ENCODE data around the gene PDIA4. TPM values are rescaled to one million over a fixed set of nuclear protein-coding genes. Genes with fewer than 3 reads are reported as not detected.

The PDIA4 gene, protein sequence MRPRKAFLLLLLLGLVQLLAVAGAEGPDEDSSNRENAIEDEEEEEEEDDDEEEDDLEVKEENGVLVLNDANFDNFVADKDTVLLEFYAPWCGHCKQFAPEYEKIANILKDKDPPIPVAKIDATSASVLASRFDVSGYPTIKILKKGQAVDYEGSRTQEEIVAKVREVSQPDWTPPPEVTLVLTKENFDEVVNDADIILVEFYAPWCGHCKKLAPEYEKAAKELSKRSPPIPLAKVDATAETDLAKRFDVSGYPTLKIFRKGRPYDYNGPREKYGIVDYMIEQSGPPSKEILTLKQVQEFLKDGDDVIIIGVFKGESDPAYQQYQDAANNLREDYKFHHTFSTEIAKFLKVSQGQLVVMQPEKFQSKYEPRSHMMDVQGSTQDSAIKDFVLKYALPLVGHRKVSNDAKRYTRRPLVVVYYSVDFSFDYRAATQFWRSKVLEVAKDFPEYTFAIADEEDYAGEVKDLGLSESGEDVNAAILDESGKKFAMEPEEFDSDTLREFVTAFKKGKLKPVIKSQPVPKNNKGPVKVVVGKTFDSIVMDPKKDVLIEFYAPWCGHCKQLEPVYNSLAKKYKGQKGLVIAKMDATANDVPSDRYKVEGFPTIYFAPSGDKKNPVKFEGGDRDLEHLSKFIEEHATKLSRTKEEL
- 437 and 505 TPM in 2 replicates for total RNA-seq

DNA sequence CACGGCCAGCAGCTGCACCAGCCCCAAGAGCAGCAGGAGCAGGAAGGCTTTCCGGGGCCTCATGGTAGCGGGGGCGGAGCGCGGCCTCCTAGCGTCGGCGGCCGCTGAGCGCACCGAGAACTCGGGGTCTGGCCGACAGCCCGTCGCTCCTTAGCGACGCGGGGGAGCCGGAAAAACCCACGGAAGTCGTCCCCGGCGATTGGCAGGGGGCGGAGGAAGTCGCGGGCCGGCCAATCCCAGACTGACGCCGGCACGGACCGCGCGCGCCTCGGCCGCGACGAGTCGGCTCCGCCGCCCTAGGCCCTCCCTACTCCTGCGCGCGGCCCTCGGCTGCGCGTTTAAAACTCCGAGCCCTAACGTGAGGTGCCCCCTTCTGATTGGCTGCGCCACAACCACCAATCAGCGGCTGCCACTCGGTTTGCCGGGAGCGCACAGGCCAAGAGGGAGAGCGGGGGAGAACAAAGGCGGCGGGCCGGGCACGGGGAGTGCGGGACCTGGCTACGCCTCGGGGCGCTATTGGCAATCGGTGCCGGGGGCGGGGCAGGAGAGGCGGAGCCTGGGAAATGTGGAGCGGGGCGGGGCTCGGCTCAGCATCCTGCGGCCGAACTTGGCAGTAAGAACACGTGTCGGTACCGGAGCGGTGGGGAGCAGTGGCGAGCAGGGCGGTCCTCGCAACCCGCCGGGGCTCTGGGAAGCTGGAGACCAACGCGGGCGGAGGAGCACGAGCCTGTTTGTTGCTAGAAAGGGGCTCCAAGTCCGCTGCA, at the start of gene PDIA4:
Gene PDIA4 (minus strand): TSS at position 160 of the 764 bp plus-strand sequence. CDS start 97 bp downstream, at position 63.

Other genes with a start within 250 kb of the PDIA4 start
- 2.3 and 3.4 TPM in 2 replicates for gene EZH2, start 144.2 kb downstream of the PDIA4 start, total RNA-seq
- 4.6 and 7.1 TPM in 2 replicates for gene ZNF786, start 62.2 kb upstream of the PDIA4 start, total RNA-seq
- gene ZNF425, start 97.8 kb upstream of the PDIA4 start, total RNA-seq = 2.5 and 3.7 TPM in 2 replicates
- gene ZNF398, start 118.9 kb upstream of the PDIA4 start, total RNA-seq = 10.2 and 10.4 TPM in 2 replicates
- 26.1 and 31.5 TPM in 2 replicates for gene ZNF282, start 167.0 kb upstream of the PDIA4 start, total RNA-seq
- gene ZNF212, start 211.1 kb upstream of the PDIA4 start, total RNA-seq = 4.3 and 5.3 TPM in 2 replicates
- gene ZNF783, start 233.7 kb upstream of the PDIA4 start, total RNA-seq = 10.6 and 15.7 TPM in 2 replicates

Measured in smooth muscle cell of the pulmonary artery (primary cell).